Activated T-helper 1 cell treated with anti-CD3 and anti-CD28 coated beads, Interleukin-12 subunit alpha, Interleukin-12 subunit beta, Interleukin-2, Interleukin-4 antibody, amounts not matched to agents 30 ng/mL and 10 ng/mL and 1 ng/mL, durations not matched to agents 14 hours and 24 hours and 36 hours (primary cell): Measurements from ENCODE around the gene NBPF9. TPM values are rescaled to one million over a fixed set of nuclear protein-coding genes. Genes with fewer than 3 reads are reported as not detected.
A peak's percentile ranks its signal among the peaks of the same experiment; 100 is the strongest.
"Not testable (repeated sequence)": the region's sequence is repeated elsewhere in the genome, so short reads cannot be mapped to it uniquely, and the experiment has no call there.

Source experiments
- DNase-seq: peaks from one replicate; pipeline ENCODE4 v3.0.0; 2021; ENCODE audit warnings: low spot score
- H3K27ac Mint-ChIP-seq: one replicate; pipeline ENCODE4 v1.8.0; 2021; ENCODE audit warnings: mild to moderate bottlenecking, mixed read lengths
- H3K27me3 Mint-ChIP-seq: one replicate; pipeline ENCODE4 v1.8.0; 2022; ENCODE audit warnings: mild to moderate bottlenecking, moderate library complexity, mixed read lengths; ENCODE audit not compliant: insufficient read depth
- H3K36me3 Mint-ChIP-seq: one replicate; pipeline ENCODE4 v1.8.0; 2021; ENCODE audit warnings: low read depth, mixed read lengths
- H3K4me1 Mint-ChIP-seq: one replicate; pipeline ENCODE4 v1.8.0; 2021; ENCODE audit warnings: low read depth, mixed read lengths
- H3K4me3 Mint-ChIP-seq: one replicate; pipeline ENCODE4 v1.8.0; 2021; ENCODE audit warnings: mild to moderate bottlenecking, moderate library complexity, mixed read lengths
- H3K9me3 Mint-ChIP-seq: one replicate; pipeline ENCODE4 v1.8.0; 2021; ENCODE audit warnings: mixed read lengths
- intact Hi-C: fragments of 100-400 bp; cut with micrococcal nuclease; formaldehyde crosslinking; loops from one replicate; pipeline ENCODE4 v1.15.1; 2024
- total RNA-seq: library from RNA; stranded (reverse); gene quantifications from 2 replicates; pipeline ENCODE4 v1.2.3, GENCODE V29; 2022

The NBPF9 gene
- total RNA-seq = 22.0 and 24.8 TPM in 2 replicates

GRCh38 chr1:149103109-149104081, at the start of gene NBPF9:
Gene NBPF9 (minus strand): TSS chr1:149103551. CDS start chr1:149082139, 21,412 bp downstream.
- Mint-ChIP-seq H3K4me3 (peak within 1 kb of the TSS; percentile 94), H3K27ac (peak within 1 kb of the TSS; percentile 96)
- H3K36me3 Mint-ChIP-seq, H3K4me1 Mint-ChIP-seq, H3K27me3 Mint-ChIP-seq, intact Hi-C loops, H3K9me3 Mint-ChIP-seq: not testable (repeated sequence)
- peak; percentile 53 for DNase-seq

GRCh38 chr1:149149909-149150308, 46.6 kb upstream of the NBPF9 start:
- H3K4me3 Mint-ChIP-seq, intact Hi-C loops, H3K4me1 Mint-ChIP-seq, H3K36me3 Mint-ChIP-seq, H3K27me3 Mint-ChIP-seq, H3K27ac Mint-ChIP-seq, DNase-seq, H3K9me3 Mint-ChIP-seq: not testable (repeated sequence)

DNA sequence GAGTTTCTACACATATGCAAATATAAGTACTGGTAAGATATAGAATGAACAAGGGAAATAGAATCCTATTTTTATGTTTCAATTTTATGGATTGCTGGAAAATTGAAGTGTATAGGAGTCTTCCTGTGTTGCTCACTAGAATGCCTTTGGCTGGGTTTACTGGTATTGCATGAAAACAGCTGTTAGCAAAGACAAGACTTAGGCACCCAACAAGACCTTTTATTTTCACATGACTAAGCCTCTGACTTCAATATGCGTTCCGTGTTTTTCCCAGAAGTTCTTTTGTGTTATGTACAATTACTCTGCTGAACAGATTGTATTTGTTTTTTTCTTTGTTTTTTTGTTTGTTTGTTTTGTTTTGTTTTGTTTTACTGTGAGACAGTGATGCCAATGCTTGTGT, 34.2 kb upstream of the NBPF9 start:
- DNase-seq, H3K4me3 Mint-ChIP-seq, H3K27me3 Mint-ChIP-seq, intact Hi-C loops, H3K4me1 Mint-ChIP-seq, H3K9me3 Mint-ChIP-seq, H3K27ac Mint-ChIP-seq, H3K36me3 Mint-ChIP-seq: not testable (repeated sequence)

- H3K4me3 Mint-ChIP-seq, intact Hi-C loops, DNase-seq, H3K27me3 Mint-ChIP-seq, H3K27ac Mint-ChIP-seq, H3K9me3 Mint-ChIP-seq, H3K4me1 Mint-ChIP-seq, H3K36me3 Mint-ChIP-seq: not testable (repeated sequence)
These were observed 27.6 kb upstream of the NBPF9 start for GRCh38 chr1:149130938-149131337.

DNA sequence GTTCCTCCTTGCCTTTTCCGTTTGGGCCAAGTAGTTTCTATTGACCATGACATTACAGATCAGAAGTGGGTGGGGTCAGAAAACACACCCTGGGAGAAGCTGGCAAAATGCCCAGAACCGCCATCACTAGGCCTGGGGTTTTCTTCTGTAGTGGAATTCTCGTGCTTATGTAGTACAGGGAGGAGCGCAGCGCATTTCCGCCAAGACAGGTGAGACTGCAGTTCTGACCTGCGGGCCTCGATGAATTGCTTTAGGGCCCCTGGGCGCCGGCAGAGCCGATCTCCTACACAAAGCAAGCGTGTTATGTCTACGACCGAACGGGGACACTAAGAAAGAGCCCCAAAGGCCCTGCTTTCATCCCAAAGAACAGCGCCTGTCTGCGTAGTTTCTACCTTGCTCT, 25.9 kb upstream of the NBPF9 start:
- H3K4me3 Mint-ChIP-seq, intact Hi-C loops, H3K4me1 Mint-ChIP-seq, H3K36me3 Mint-ChIP-seq, H3K27ac Mint-ChIP-seq, H3K27me3 Mint-ChIP-seq, DNase-seq, H3K9me3 Mint-ChIP-seq: not testable (repeated sequence)

DNA sequence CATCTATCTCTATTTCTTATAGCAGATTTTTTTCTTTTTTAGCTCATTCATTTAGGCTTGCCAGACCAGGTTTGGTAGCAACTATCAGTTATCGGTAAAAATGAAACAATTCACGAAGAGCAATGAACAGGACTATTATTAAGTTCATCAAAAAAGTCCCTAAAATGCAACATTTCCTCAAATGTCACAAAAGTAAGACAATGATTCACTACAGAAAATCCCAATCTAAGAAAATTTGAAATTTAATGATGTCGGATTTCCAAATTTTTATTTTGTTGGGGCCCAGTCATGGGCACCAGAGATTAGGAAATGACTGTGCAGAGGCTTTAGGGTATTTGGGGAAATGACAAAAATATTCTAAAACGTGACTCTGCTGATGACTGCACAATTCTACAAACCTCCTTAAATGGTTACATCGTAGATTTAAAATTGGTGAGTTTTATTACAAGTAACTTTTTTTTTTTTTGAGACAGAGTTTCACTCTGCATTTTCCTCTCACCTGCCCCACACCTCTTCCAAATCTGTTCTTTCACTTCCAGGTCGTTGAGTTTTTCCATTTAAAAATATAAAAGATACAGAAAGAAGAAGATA, 23.3 kb upstream of the NBPF9 start:
- H3K4me3 Mint-ChIP-seq, intact Hi-C loops, H3K36me3 Mint-ChIP-seq: not testable (repeated sequence)

DNA sequence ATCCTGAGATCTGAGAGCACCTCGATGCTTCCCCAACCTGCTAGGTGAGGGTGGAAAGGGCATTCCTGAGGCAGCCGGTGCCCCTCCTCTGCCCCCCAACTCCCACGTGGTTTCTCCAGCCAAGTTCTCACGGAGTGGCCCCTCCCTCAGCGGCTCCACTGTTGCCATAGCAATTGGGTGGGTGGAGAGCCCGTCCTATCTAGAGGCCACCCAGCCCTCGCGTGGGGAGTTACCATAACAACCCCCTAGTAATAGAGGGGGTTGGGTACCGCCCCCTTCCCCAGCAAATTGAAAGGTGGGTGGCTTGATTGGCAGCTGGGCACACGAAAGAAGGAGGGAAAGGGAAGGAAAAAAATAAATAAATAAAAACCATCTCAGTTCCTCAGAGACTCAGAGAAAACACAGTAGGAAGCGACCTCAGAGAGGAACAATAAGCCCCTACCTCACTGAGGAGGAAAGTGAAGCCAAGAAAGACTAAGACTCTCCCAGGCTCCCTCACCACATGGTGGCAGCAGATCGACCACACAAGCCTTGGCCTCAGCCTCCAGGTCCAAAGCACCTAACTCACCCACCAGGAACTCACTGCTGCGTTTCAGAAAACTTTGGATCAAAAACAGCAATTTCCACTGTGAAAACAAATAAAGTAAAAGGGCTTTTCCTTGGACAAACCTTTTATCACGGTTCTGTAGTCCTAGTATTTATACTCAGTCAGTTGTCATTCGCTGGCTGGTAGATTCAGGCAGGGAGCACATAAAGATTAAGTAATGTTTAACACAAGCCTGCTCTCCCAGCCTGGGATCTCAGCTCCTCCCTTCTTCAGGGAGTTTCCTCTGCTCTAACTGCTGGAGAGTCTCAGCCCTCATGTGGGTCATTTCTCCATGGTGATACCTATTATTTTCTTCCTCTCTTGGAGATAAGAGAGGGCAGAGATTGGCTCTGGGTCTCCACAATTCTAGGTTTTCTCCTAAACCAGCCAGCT, 20.9 kb upstream of the NBPF9 start:
- H3K9me3 Mint-ChIP-seq, H3K27ac Mint-ChIP-seq, H3K4me3 Mint-ChIP-seq, DNase-seq, H3K27me3 Mint-ChIP-seq, H3K4me1 Mint-ChIP-seq, H3K36me3 Mint-ChIP-seq, intact Hi-C loops: not testable (repeated sequence)

More for the DNA sequence above, 23.3 kb upstream of the NBPF9 start:
- H3K4me1 Mint-ChIP-seq, H3K9me3 Mint-ChIP-seq, DNase-seq, H3K27me3 Mint-ChIP-seq, H3K27ac Mint-ChIP-seq: not testable (repeated sequence)

- DNase-seq, H3K4me1 Mint-ChIP-seq, H3K9me3 Mint-ChIP-seq, H3K4me3 Mint-ChIP-seq, intact Hi-C loops, H3K36me3 Mint-ChIP-seq, H3K27me3 Mint-ChIP-seq: not testable (repeated sequence)
- peak overlapping the region; percentile 10 for H3K27ac Mint-ChIP-seq
These were observed 9.5 kb upstream of the NBPF9 start for GRCh38 chr1:149112828-149113227.

- H3K4me1 Mint-ChIP-seq, H3K36me3 Mint-ChIP-seq, H3K27me3 Mint-ChIP-seq, H3K4me3 Mint-ChIP-seq, intact Hi-C loops, H3K27ac Mint-ChIP-seq, H3K9me3 Mint-ChIP-seq, DNase-seq: not testable (repeated sequence)
These were observed 7.0 kb upstream of the NBPF9 start for GRCh38 chr1:149110343-149110742.

DNA sequence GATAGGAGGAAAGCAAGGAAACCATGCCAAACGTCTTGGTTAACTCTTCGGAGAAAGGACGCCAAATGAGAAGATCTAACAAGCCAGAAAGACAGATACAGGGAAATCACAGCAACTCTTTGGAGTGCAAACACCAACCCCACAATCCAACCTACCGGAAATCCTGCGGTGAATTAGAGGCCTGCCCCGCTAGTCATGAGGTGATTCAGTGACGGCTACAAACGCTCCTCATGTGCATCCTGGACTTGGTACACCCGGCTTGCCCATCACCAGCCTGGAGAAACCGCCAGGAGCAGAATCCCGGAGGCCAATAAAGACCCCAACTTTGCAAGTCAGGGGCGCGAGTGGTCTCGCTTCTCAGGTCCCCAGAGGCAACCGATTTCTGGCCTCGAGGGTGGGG, 777 bp downstream of the NBPF9 start:
- H3K36me3 Mint-ChIP-seq, H3K27me3 Mint-ChIP-seq, H3K4me1 Mint-ChIP-seq, H3K27ac Mint-ChIP-seq, intact Hi-C loops, H3K9me3 Mint-ChIP-seq: not testable (repeated sequence)
- peak overlapping the region; percentile 94 for H3K4me3 Mint-ChIP-seq
- DNase-seq = peak; percentile 26

DNA sequence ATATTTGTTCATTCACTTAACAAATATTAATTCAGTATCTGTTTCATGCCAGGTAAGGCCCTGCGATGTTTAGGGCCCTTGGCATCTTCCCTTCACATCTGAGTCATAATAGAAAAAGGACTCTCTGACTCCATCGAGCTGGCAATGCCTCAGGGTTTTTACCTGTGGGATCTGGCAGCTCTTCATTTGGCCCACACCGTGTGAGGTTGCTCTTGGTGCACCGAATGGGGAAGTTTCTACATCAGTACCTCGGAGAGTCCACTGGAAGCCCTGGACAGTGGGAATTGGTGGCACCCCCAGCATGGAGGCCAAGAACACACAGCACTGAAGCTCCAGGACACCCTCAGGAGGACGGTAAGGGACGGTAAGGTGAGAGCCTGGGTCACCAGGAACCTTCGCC, 5.1 kb downstream of the NBPF9 start:
- DNase-seq, H3K27me3 Mint-ChIP-seq, intact Hi-C loops, H3K4me3 Mint-ChIP-seq, H3K27ac Mint-ChIP-seq, H3K36me3 Mint-ChIP-seq, H3K9me3 Mint-ChIP-seq, H3K4me1 Mint-ChIP-seq: not testable (repeated sequence)

DNA sequence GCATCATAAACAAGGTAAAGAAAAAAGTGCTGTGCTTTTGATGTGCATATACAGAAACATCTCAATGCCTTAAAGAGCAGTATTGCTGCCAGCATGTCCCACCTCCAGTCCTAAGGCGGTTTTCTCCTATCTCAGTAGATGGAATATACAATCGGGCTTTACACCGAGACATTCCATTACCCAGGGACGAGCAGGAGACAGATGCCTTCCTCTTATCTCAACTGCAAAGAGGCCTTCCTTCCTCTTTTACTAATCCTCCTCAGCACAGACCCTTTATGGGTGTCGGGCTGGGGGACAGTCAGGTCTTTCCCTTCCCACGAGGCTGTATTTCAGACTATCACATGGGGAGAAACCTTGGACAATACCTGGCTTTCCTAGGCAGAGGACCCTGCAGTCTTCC, 10.2 kb downstream of the NBPF9 start:
- intact Hi-C loops, H3K36me3 Mint-ChIP-seq, H3K27ac Mint-ChIP-seq, H3K4me1 Mint-ChIP-seq, DNase-seq, H3K27me3 Mint-ChIP-seq, H3K9me3 Mint-ChIP-seq, H3K4me3 Mint-ChIP-seq: not testable (repeated sequence)
